COR-L47 (cell line): Measurements from ENCODE around the gene HSFX2.
"Not testable (repeated sequence)": the region's sequence is repeated elsewhere in the genome, so short reads cannot be mapped to it uniquely, and the experiment has no call there.

ENCODE experiments used
- DNase-seq: peaks from one replicate; lab custom pipeline; 2025; lab: John Stamatoyannopoulos, UW

The HSFX2 gene

GRCh38 chrX:149590993-149591392 lies 4.1 kb downstream of the HSFX2 start:
- not testable (repeated sequence) for DNase-seq

DNA sequence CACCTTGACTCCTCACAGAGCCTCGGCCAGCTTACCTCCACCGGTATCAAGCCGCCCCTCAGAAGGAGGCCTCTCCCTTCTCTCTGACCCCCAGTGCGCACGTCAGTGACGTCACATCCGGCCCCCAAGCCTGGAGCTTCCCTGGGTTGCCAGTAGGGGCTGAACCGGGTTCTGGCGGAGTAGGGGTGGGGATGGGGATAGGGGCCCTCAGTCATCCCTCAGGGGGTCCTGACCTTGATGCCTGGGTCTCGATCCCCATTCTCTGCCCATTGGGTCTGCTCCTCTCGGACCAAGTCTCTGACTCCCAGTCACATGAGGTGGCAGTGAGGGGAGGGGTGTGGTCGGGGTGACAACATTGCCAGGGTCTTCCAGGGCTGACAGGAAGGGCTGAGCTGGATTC lies 7.8 kb downstream of the HSFX2 start, which contains the start of gene MAGEA9B:
MAGEA9B (minus strand) TSS at position 101 of the 400 bp plus-strand sequence. CDS start 4,280 bp downstream, outside the sequence.
- not testable (repeated sequence) for DNase-seq

DNA sequence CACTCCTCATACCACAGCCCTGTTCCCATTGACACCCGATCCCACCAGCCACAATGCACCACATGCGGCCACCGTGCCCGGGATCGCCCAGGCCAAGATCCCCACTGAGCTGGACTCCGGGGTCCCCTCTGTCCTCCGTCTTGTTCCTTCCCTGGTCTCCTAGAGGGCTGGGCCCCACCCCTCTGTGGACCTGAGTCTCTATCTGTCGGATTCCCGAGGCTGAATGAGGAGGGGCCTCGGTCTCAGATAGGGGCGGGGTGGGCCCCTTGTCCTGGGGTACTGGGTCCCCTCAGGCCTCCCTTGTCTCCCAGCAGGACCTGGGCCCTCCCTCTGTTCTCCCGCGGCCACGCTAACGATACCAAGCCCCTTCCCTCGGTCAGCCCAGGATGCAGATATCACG lies 9.5 kb downstream of the HSFX2 start:
- not testable (repeated sequence) for DNase-seq

- not testable (repeated sequence) for DNase-seq
Observed at GRCh38 chrX:149573456-149573855, 21.7 kb downstream of the HSFX2 start.

GRCh38 chrX:149572743-149573142 lies 22.4 kb downstream of the HSFX2 start:
- DNase-seq = no peak

GRCh38 chrX:149571770-149572169 lies 23.3 kb downstream of the HSFX2 start:
- DNase-seq = no peak

DNA sequence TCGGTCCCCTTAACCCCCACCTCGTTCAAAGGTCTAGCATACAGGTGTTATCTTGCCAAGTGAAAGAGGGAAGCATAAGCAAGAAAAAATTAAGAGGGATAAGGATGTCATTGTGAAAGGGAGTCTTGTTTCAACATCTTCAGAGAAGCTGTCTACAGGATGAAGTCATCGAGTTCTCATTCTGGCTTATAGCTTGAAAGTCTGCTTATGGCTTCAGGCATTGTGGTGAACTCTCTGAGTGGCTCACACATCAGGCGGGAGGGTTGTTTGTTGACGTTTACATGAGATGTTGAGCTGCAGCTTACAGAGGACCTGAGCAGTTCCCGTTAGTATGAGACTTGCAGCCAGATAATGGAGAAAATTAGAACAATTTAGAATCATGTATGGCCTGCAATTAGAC lies 24.4 kb downstream of the HSFX2 start:
- no peak for DNase-seq

GRCh38 chrX:149569770-149570169 lies 25.3 kb downstream of the HSFX2 start:
- DNase-seq = no peak

DNA sequence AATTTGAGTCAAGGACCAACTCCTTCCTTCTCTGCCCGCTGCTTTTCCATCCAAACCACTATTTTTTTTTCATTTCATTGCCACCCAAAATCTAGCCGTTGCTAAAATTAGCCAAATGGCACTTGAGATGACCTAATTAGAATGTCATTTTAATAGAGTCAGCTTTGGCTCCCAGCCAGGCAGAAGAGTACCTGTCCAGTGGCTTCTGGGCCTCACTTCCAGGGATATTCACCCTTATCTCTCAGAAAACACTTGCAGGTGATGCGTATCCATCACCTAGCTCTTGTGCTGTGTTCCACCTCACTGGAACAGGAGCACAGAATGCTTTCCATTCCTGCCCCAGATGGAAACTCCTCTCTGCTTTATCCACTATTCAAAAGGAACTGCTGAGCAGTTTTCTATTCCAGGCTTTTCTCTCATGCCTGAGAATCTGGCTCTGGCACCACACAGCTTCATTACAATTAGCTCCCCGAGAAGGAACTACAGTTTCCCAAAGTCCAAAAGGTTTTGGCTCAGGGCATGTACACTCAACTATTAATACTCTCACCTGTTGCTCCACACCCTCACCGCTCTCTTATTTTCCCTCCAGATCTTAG lies 26.3 kb downstream of the HSFX2 start:
- DNase-seq = no peak

DNA sequence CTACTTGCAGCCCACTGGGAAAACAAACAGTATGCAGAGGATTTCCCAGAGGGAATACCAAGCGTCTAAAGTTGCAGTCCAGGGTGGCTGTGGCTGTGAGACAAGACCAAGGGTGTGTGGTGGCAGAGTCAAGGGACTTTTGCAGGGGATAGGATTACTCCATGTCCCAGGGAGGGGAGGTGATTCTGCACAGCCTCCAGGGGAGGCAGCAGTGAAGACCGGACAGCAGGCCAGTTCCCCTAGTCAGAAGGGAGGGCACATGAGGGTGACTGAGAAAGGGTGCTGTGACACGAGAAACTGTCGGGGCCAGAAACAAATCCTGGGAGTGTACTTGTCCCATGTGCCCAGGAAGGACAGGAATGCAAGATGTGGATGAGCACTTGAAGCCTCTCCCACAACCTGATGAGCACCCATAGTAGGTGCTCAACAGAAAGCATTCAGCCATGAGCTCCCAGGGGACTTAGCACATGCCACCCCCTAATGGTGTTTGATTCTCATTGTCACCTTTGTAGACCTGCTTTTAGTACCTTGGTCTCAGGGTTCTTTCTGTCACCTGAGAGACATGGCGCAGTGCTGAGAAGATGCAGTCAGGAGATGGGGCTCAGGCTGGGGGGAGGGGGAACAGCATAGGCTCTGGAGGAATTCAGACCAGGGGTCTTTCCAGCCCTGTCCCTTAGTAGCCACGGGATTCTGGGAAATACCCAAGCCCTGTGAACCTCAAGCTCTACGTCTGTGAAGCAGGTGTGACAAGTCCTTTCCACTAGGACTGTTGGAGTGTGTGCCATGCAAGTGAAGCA lies 27.3 kb downstream of the HSFX2 start:
- no peak for DNase-seq

- no peak for DNase-seq
Observed at GRCh38 chrX:149563359-149563758, 31.8 kb downstream of the HSFX2 start.

GRCh38 chrX:149555251-149555650 lies 39.9 kb downstream of the HSFX2 start:
- DNase-seq = not testable (repeated sequence)

GRCh38 chrX:149551939-149552248 lies 43.2 kb downstream of the HSFX2 start:
- DNase-seq = not testable (repeated sequence)

- not testable (repeated sequence) for DNase-seq
Observed at GRCh38 chrX:149551245-149551938, 43.7 kb downstream of the HSFX2 start.

DNA sequence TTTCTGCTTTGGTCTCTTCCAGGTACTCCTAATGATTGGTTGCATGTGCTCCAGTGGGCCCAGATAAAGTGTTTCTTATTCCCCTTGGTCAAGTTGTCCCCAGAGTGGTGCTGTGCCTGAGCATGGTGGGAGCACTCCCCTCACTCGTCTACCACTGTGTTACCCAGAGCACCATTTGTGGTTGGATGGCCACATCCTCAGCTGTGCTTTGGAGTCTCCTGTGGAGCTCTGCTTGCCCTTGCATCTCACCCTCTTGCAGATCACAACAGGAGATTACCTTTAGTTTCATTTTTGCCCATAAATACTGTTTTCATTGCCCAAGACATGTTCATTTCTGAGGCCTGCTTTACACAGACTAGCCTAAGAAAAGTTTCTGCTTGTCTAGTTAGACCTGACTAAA lies 44.7 kb downstream of the HSFX2 start:
- not testable (repeated sequence) for DNase-seq

DNA sequence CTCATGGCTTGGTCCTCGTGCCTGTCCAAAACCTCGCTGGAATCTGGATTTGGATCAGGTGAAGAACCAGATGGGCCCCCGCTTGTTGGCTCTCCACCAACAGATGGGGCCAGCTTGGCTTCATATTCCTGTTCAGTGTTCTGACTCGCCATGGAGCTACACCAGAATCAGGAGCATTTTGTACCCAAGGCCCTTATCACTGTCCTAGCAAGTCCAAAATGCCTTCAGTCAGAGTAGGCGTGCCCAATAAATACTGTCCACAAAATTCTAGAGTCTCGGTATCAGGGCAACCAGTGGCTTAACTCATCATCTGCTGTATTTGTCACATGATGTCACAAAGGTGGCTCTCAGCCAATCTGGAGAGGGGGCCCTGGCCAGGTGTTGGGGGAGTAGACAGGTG lies 45.4 kb downstream of the HSFX2 start, which contains the start of gene HSFX3:
HSFX3 (minus strand) TSS at position 224 of the 400 bp plus-strand sequence; CDS start at position 152, 72 bp downstream.
- DNase-seq = not testable (repeated sequence)

DNA sequence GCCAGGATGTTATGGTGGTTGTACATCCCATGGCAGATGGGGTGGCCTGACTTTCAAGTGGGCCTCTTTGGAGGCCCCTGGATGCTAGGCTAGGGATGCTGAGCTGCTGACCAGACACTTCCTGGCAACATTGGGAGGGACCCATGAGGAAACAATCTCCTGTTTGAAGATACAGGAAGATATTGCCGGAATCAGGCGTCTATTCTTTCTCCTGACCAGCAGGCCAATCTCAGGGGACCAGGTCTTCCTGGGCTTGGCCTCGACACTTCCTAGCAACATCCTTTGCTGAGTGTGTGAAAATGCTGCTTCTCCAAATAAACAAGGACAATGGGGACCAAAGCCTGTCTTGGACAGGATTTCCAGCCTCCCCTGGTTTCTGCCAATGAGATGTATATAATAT lies 47.3 kb downstream of the HSFX2 start:
- not testable (repeated sequence) for DNase-seq

GRCh38 chrX:149546962-149547361 lies 48.2 kb downstream of the HSFX2 start:
- DNase-seq = not testable (repeated sequence)

DNA sequence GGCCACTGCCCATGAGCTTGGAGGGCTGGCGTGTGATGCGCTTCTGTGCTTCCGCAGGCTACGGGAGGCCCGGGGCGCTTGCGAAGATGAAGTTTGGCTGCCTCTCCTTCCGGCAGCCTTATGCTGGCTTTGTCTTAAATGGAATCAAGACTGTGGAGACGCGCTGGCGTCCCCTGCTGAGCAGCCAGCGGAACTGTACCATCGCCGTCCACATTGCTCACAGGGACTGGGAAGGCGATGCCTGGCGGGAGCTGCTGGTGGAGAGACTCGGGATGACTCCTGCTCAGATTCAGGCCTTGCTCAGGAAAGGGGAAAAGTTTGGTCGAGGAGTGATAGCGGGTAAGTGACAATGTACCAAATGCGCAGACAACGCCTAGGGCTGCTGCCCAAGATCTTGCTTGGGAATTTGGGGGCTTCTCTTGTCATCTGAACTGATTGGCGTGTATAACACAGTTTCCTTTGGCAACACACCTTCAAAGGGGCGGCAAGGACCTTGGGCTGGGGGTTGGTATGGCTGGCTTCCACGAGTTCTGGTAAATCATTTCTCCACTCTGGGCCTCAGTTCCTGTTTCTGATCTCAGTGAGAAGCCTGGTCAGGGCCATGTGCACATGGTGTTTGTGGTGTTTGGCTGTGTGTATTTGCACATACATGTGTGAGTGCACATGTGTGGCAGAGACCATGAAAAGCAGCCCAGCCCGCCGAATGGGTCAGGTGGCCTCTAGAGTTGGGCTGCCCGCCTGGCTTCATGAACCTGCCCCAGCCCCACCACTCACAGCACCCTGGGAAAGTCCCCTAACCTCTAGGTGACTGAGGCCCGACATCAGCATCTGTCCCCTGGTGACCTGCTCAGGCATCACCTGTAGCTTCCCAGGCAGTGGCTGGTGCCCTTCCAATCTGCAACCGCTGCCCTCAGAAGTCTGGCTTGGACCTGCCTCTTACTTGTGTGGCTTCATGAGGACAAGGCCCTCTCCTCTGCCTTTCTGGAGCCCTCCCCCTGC lies 49.3 kb downstream of the HSFX2 start:
- DNase-seq = not testable (repeated sequence)
